K562 (cell line): ENCODE measurements around the gene TSHZ1. TPM values are rescaled to one million over a fixed set of nuclear protein-coding genes. Genes with fewer than 3 reads are reported as not detected.
A peak's percentile ranks its signal among the peaks of the same experiment; 100 is the strongest.

Source experiments
- ATAC-seq: fragments of 200-7000 bp; cut with Tn5 transposase; 3 replicates; pipeline ENCODE4 v1.9.1; 2020; ENCODE audit warnings: moderate library complexity
- BruUV-seq: library from RNA; stranded (reverse); fragments of 400-500 nt; replicated peaks from 2 replicates; lab custom pipeline; 2021; lab: Mats Ljungman, UMichigan
- CTCF ChIA-PET: fragments of 300-600 bp; formaldehyde crosslinking; extraction: SDS; loops from one replicate; lab custom pipeline; 2021; ENCODE audit warnings: low intra/inter-chr PET ratio; lab: Yijun Ruan, JAX
- POLR2A ChIA-PET: fragments of 300-600, 350-650 bp; sonication (Branson Sonifier 250); formaldehyde crosslinking; extraction: SDS; loops from one replicate; lab custom pipeline; 2021; ENCODE audit warnings: antibody characterized with exemption, inconsistent platforms; lab: Yijun Ruan, JAX
- DNase-seq, 4 experiments: peaks; one replicate each; pipeline versions ENCODE4 v3.0.0 to v3.0.0-alpha.2; 2011 to 2018; ENCODE audit warnings: low spot score in 3 of 4, mixed read lengths in 3 of 4; ENCODE audit errors: extremely low read depth in 1 of 4
- FAIRE-seq: peaks from 2 replicates; lab custom pipeline; 2011; peaks lifted over from hg19 to GRCh38; lab: Jason Lieb, UNC
- H2AFZ ChIP-seq: 2 replicates; pipeline ENCODE4 v1.6.0; 2011; ENCODE audit warnings: low read depth, low read length, control low read depth, inconsistent platforms
- H3K27ac ChIP-seq: fragments of 200-600 bp; 3 replicates; pipeline ENCODE4 v1.8.0; 2011; ENCODE audit warnings: low read depth, mild to moderate bottlenecking, control low read depth, inconsistent platforms, low read length, moderate library complexity, mixed read lengths; ENCODE audit errors: extremely low read depth
- H3K27me3 ChIP-seq, 2 experiments: fragments of 300-600 bp in 1 of 2; 2 replicates in 1 of 2; 3 replicates in 1 of 2; pipeline versions ENCODE4 v1.6.0 to v1.8.0; 2011; ENCODE audit warnings: inconsistent platforms in 2 of 2, low read length in 2 of 2, mild to moderate bottlenecking in 1 of 2, mixed read lengths in 1 of 2, moderate library complexity in 1 of 2; ENCODE audit not compliant: control insufficient read depth in 2 of 2, insufficient read depth in 2 of 2
- H3K36me3 ChIP-seq: fragments of 300-600 bp; 3 replicates; pipeline ENCODE4 v1.8.0; 2011; ENCODE audit warnings: mild to moderate bottlenecking, low read length, inconsistent platforms; ENCODE audit not compliant: control insufficient read depth, insufficient read depth
- H3K4me1 ChIP-seq, 2 experiments: fragments of 200-600 bp in 1 of 2; replicated peaks in 1 of 2; 2 replicates in 1 of 2; 3 replicates in 1 of 2; pipeline versions ENCODE4 v1.5.1 to v1.8.0; 2011; ENCODE audit warnings: inconsistent platforms in 2 of 2, low read length in 2 of 2, mild to moderate bottlenecking in 1 of 2, mixed read lengths in 1 of 2, moderate library complexity in 1 of 2; ENCODE audit not compliant: control insufficient read depth in 2 of 2, insufficient read depth in 2 of 2
- H3K4me2 ChIP-seq: 2 replicates; pipeline ENCODE4 v1.6.1; 2011; ENCODE audit warnings: low read length, control low read depth, inconsistent platforms, mixed read lengths; ENCODE audit not compliant: insufficient read depth
- H3K4me3 ChIP-seq: fragments of 200-600 bp; sonication (generic), shearing (Covaris generic); 2 replicates; pipeline ENCODE4 v1.5.1; 2016; ENCODE audit warnings: control low read depth, inconsistent platforms
- H3K79me2 ChIP-seq: fragments of 200-600 bp; 3 replicates; pipeline ENCODE4 v1.8.0; 2011; ENCODE audit warnings: low read length, inconsistent platforms; ENCODE audit not compliant: control insufficient read depth, insufficient read depth
- H3K9ac ChIP-seq, 2 experiments: 2 replicates each; pipeline versions ENCODE4 v1.6.0 to v1.6.1; 2011; ENCODE audit warnings: low read depth in 2 of 2, low read length in 2 of 2, control low read depth in 1 of 2, inconsistent platforms in 1 of 2, mild to moderate bottlenecking in 1 of 2, mixed read lengths in 1 of 2; ENCODE audit not compliant: insufficient read depth in 1 of 2
- H3K9me1 ChIP-seq: one replicate; pipeline ENCODE4 v1.6.0; 2011; ENCODE audit warnings: inconsistent platforms, mild to moderate bottlenecking, low read length, moderate library complexity; ENCODE audit not compliant: control insufficient read depth, insufficient read depth
- H3K9me3 ChIP-seq: replicated peaks from 2 replicates; pipeline ENCODE4 v1.5.1; 2011; ENCODE audit warnings: low read depth, low read length, inconsistent platforms; ENCODE audit not compliant: control insufficient read depth, insufficient read depth
- H4K20me1 ChIP-seq: replicated peaks from 2 replicates; pipeline ENCODE4 v1.6.1; 2011; ENCODE audit warnings: low read length, inconsistent platforms, mixed read lengths; ENCODE audit not compliant: control insufficient read depth, insufficient read depth
- JUND ChIP-seq, 2 experiments: IDR thresholded peaks; 2 replicates in 1 of 2; 3 replicates in 1 of 2; pipeline ENCODE4 v1.6.1; 2011; ENCODE audit warnings: borderline replicate concordance in 2 of 2, low read depth in 2 of 2, low read length in 2 of 2, improper control_type of control experiment in 1 of 2, missing biosample characterization in 1 of 2, missing genetic modification characterization in 1 of 2, missing genetic modification reagents in 1 of 2
- PHTF2 ChIP-seq: fragments of 250-450 bp; sonication (Bioruptor Pico); IDR thresholded peaks from 2 replicates; pipeline ENCODE4 v1.5.0; 2021; ENCODE audit warnings: mild to moderate bottlenecking
- RAD21 ChIP-seq, 2 experiments: fragments of 250-450 bp in 1 of 2; fragments of 450-650 bp in 1 of 2; sonication (Bioruptor Pico) in 1 of 2; formaldehyde crosslinking in 1 of 2; IDR thresholded peaks in 1 of 2; conservative IDR thresholded peaks in 1 of 2; 2 replicates each; pipeline versions ENCODE4 v1.4.0 to v1.8.0; 2020 to 2022; ENCODE audit warnings: mild to moderate bottlenecking in 2 of 2, moderate library complexity in 1 of 2
- SMC3 ChIP-seq: conservative IDR thresholded peaks from 2 replicates; pipeline ENCODE4 v1.6.1; 2011; ENCODE audit warnings: low read depth, low read length, improper control_type of control experiment; ENCODE audit not compliant: insufficient read depth
- SPI1 ChIP-seq: IDR thresholded peaks from 2 replicates; pipeline ENCODE4 v1.6.1; 2011; ENCODE audit warnings: low read depth, low read length, control low read depth, borderline replicate concordance
- YBX1 ChIP-seq: fragments of 450-650 bp; IDR thresholded peaks from 2 replicates; pipeline ENCODE4 v1.7.1; 2016; ENCODE audit warnings: mild to moderate bottlenecking
- WGBS: fragments of 100-300 bp; shearing (Covaris generic); methylation state at CpG from one replicate; pipeline ENCODE4 v1.1.6; 2016; ENCODE audit warnings: low coverage, mixed read lengths; ENCODE audit not compliant: insufficient coverage; ENCODE audit errors: missing lambda C conversion rate; 5-methylcytosine and 5-hydroxymethylcytosine counted together
- in situ Hi-C: fragments of 300-500 bp; cut with MboI; formaldehyde crosslinking; loops from 4 replicates; pipeline ENCODE4 v1.15.0; 2018; ENCODE audit warnings: inconsistent platforms, mixed read lengths
- intact Hi-C: fragments of 100-400 bp; cut with micrococcal nuclease; formaldehyde crosslinking; loops from 2 replicates; pipeline ENCODE4 v1.14.2; 2022
- polyA plus RNA-seq, 8 experiments: library from polyadenylated mRNA; depleted of rRNA in 4 of 8; stranded (reverse) in 5 of 8; unstranded in 3 of 8; fragments of >200 nt; fragmentation: Nextera tagmentation in 2 of 8; fragmentation: Illumina TruSeq in 1 of 8; extraction: Ambion mirVana in 2 of 8; extraction: Trizol in 1 of 8; gene quantifications; 2 replicates each; pipeline versions ENCODE4 v1.2.1 to v1.2.3, GENCODE V29; 2011 to 2014; ENCODE audit warnings: inconsistent platforms in 1 of 8, missing spikeins in 1 of 8
- total RNA-seq, 7 experiments: library from RNA; depleted of rRNA in 6 of 7; stranded (reverse); fragments of >200 nt in 6 of 7; fragmentation: Illumina TruSeq in 2 of 7; extraction: Trizol in 2 of 7; gene quantifications; 2 replicates each; pipeline versions ENCODE4 v1.2.1 to v1.2.3, GENCODE V29; 2011 to 2021; ENCODE audit warnings: low replicate concordance in 1 of 7
- TF ChIP-seq, protein P1 (sequence below), 3 experiments: IDR thresholded peaks in 2 of 3; conservative IDR thresholded peaks in 1 of 3; 2 replicates each; pipeline ENCODE4 v1.5.1; 2011 to 2012; ENCODE audit warnings: low read length in 3 of 3, mild to moderate bottlenecking in 3 of 3, control low read depth in 2 of 3, improper control_type of control experiment in 1 of 3, inconsistent platforms in 1 of 3, low read depth in 1 of 3, mixed read lengths in 1 of 3, moderate library complexity in 1 of 3; ENCODE audit not compliant: insufficient read depth in 2 of 3
- TF ChIP-seq, protein P2 (sequence below): fragments of 450-650 bp; IDR thresholded peaks from 2 replicates; pipeline ENCODE4 v1.6.1; 2016; ENCODE audit warnings: low read depth, mild to moderate bottlenecking, moderate library complexity
- TF ChIP-seq, protein P3 (sequence below): fragments of 450-650 bp; IDR thresholded peaks from 2 replicates; pipeline ENCODE4 v1.6.1; 2018; ENCODE audit not compliant: partially characterized antibody
- TF ChIP-seq, protein P4 (sequence below), 2 experiments: IDR thresholded peaks; 2 replicates each; pipeline ENCODE4 v1.6.1; 2012; ENCODE audit warnings: improper control_type of control experiment in 2 of 2, low read depth in 2 of 2, low read length in 2 of 2, borderline replicate concordance in 1 of 2

TSHZ1 gene
- total and polyA plus RNA-seq, 9 of the 15 experiments (the other 6 are each of a cell fraction or from before 2014, with no cell fraction given) = 1.1 to 7.2 (median 2.7) TPM

DNA sequence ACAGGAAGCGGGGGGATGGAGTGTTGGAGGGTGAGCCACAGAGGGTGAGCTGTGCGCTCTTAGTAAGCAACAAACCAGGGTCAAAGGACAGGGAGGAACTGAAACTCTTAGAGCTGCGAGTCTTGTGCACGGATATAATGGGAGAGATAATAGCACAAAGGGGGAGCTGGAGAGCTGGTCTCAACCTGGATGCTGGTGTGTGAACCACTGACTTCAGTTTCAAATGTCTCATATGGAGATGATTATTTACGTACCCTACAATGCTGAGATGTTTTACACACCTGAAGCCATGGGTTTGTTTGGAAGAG lies 37.5 kb upstream of the TSHZ1 start:
- H4K20me1 ChIP-seq = no peaks in the 10 kb centered on the region
- no peak overlapping the region for H3K4me3 ChIP-seq
- WGBS = 2% methylated on average over 5 of the region's 5 CpGs
- H3K4me2 ChIP-seq = no peak overlapping the region
- H3K9ac ChIP-seq = no peak overlapping the region
- peak; percentile 51 for FAIRE-seq
- TF ChIP-seq RAD21 (CRISPR knock-in tag; conservative IDR thresholded peaks at IDR 0.05 in 1 of 2, IDR thresholded peaks at IDR 0.05 in 1 of 2) = peak in 1 of 2 experiments; percentile 22; a peak in 1 of 4 replicates
- TF ChIP-seq, protein P1, sequence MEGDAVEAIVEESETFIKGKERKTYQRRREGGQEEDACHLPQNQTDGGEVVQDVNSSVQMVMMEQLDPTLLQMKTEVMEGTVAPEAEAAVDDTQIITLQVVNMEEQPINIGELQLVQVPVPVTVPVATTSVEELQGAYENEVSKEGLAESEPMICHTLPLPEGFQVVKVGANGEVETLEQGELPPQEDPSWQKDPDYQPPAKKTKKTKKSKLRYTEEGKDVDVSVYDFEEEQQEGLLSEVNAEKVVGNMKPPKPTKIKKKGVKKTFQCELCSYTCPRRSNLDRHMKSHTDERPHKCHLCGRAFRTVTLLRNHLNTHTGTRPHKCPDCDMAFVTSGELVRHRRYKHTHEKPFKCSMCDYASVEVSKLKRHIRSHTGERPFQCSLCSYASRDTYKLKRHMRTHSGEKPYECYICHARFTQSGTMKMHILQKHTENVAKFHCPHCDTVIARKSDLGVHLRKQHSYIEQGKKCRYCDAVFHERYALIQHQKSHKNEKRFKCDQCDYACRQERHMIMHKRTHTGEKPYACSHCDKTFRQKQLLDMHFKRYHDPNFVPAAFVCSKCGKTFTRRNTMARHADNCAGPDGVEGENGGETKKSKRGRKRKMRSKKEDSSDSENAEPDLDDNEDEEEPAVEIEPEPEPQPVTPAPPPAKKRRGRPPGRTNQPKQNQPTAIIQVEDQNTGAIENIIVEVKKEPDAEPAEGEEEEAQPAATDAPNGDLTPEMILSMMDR (IDR thresholded peaks at IDR 0.05 in 2 of 3, conservative IDR thresholded peaks at IDR 0.05 in 1 of 3; ENCODE audit: insufficient read depth in 2 of 3, low read depth in 1 of 3, low read length in 3 of 3) = peak in 2 of 3 experiments; percentile 9 to 16; a peak in 2 of 6 replicates
- no peak for TF ChIP-seq PHTF2 (CRISPR knock-in tag)
- TF ChIP-seq, protein P2, sequence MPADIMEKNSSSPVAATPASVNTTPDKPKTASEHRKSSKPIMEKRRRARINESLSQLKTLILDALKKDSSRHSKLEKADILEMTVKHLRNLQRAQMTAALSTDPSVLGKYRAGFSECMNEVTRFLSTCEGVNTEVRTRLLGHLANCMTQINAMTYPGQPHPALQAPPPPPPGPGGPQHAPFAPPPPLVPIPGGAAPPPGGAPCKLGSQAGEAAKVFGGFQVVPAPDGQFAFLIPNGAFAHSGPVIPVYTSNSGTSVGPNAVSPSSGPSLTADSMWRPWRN = no peak
- TF ChIP-seq, protein P3, sequence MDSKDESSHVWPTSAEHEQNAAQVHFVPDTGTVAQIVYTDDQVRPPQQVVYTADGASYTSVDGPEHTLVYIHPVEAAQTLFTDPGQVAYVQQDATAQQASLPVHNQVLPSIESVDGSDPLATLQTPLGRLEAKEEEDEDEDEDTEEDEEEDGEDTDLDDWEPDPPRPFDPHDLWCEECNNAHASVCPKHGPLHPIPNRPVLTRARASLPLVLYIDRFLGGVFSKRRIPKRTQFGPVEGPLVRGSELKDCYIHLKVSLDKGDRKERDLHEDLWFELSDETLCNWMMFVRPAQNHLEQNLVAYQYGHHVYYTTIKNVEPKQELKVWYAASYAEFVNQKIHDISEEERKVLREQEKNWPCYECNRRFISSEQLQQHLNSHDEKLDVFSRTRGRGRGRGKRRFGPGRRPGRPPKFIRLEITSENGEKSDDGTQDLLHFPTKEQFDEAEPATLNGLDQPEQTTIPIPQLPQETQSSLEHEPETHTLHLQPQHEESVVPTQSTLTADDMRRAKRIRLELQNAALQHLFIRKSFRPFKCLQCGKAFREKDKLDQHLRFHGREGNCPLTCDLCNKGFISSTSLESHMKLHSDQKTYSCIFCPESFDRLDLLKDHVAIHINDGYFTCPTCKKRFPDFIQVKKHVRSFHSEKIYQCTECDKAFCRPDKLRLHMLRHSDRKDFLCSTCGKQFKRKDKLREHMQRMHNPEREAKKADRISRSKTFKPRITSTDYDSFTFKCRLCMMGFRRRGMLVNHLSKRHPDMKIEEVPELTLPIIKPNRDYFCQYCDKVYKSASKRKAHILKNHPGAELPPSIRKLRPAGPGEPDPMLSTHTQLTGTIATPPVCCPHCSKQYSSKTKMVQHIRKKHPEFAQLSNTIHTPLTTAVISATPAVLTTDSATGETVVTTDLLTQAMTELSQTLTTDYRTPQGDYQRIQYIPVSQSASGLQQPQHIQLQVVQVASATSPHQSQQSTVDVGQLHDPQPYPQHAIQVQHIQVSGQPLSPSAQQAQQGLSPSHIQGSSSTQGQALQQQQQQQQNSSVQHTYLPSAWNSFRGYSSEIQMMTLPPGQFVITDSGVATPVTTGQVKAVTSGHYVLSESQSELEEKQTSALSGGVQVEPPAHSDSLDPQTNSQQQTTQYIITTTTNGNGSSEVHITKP = no peak
- TF ChIP-seq, protein P4, sequence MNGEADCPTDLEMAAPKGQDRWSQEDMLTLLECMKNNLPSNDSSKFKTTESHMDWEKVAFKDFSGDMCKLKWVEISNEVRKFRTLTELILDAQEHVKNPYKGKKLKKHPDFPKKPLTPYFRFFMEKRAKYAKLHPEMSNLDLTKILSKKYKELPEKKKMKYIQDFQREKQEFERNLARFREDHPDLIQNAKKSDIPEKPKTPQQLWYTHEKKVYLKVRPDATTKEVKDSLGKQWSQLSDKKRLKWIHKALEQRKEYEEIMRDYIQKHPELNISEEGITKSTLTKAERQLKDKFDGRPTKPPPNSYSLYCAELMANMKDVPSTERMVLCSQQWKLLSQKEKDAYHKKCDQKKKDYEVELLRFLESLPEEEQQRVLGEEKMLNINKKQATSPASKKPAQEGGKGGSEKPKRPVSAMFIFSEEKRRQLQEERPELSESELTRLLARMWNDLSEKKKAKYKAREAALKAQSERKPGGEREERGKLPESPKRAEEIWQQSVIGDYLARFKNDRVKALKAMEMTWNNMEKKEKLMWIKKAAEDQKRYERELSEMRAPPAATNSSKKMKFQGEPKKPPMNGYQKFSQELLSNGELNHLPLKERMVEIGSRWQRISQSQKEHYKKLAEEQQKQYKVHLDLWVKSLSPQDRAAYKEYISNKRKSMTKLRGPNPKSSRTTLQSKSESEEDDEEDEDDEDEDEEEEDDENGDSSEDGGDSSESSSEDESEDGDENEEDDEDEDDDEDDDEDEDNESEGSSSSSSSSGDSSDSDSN (IDR thresholded peaks at IDR 0.05; ENCODE audit: borderline replicate concordance in 1 of 2, low read depth in 2 of 2, low read length in 2 of 2) = no peak
- TF ChIP-seq YBX1 = no peak
- TF ChIP-seq JUND (IDR thresholded peaks at IDR 0.05; ENCODE audit: borderline replicate concordance, low read depth, low read length) = no peak
- TF ChIP-seq JUND (tag; IDR thresholded peaks at IDR 0.05; ENCODE audit: borderline replicate concordance, low read depth, low read length) = no peak
- TF ChIP-seq SPI1 = 0 out of 2 replicates have a peak, but pooled peaks have one; percentile 8
- TF ChIP-seq SMC3 = no peak
- H3K79me2 ChIP-seq = no peaks in the 10 kb centered on the region
- DNase-seq = peak in 2 of 4 experiments; percentile 13 to 16
- H3K36me3 ChIP-seq = no peaks in the 10 kb centered on the region
- no peaks in the 10 kb centered on the region for H3K9me1 ChIP-seq
- no peak overlapping the region for H2AFZ ChIP-seq
- CTCF ChIA-PET = no interaction called here
- intact Hi-C loops = loop anchor here (5.0 kb wide), 1 partner anchor 69 kb away; no protein-coding TSS in a partner anchor
- H3K9me3 ChIP-seq = no peaks in the 10 kb centered on the region
- ATAC-seq = peak; percentile 65
- H3K4me1 ChIP-seq = peaks cover 0 to 3% of the 10 kb centered on the region in 2 experiments; a peak in 2 of 5 replicates
- in situ Hi-C loops = no loop called here
- no TSS peak for BruUV-seq
- POLR2A ChIA-PET = interaction anchor here (0.5 to 0.6 kb wide), 2 partner anchors 183 to 975 kb away, joined by 3 read pairs; no protein-coding TSS in a partner anchor
- H3K27ac ChIP-seq = no peak overlapping the region
- H3K27me3 ChIP-seq = peaks cover 8 to 70% of the 10 kb centered on the region in 2 experiments; a peak in 4 of 5 replicates
